HG03457 (cell line): ENCODE results near the gene PDLIM3.
A peak's percentile ranks its signal among the peaks of the same experiment; 100 is the strongest.
"Not testable (repeated sequence)": the region's sequence is repeated elsewhere in the genome, so short reads cannot be mapped to it uniquely, and the experiment has no call there.

Experiments
- ATAC-seq: cut with Tn5 transposase; IDR thresholded peaks from one replicate; pipeline ENCODE4 v1.9.1; 2021; ENCODE audit warnings: moderate number of reproducible peaks; ENCODE audit not compliant: unreplicated experiment

The PDLIM3 gene

GRCh38 chr4:185522451-185522850, 12.9 kb downstream of the PDLIM3 start:
- no peak for ATAC-seq

- no peak for ATAC-seq
These were observed 15.2 kb downstream of the PDLIM3 start for GRCh38 chr4:185520119-185520518.

- ATAC-seq = no peak
These were observed 16.8 kb downstream of the PDLIM3 start for GRCh38 chr4:185518494-185518893.

GRCh38 chr4:185518069-185518468, 17.2 kb downstream of the PDLIM3 start:
- no peak for ATAC-seq

GRCh38 chr4:185515248-185515647, 20.1 kb downstream of the PDLIM3 start:
- ATAC-seq = no peak

GRCh38 chr4:185514182-185514697, 21.1 kb downstream of the PDLIM3 start:
- ATAC-seq = no peak

- ATAC-seq = no peak
These were observed 21.7 kb downstream of the PDLIM3 start for GRCh38 chr4:185513489-185514181.

- ATAC-seq = no peak
These were observed 22.8 kb downstream of the PDLIM3 start for GRCh38 chr4:185512516-185512915.

GRCh38 chr4:185511243-185511642, 24.1 kb downstream of the PDLIM3 start:
- ATAC-seq = not testable (repeated sequence)

GRCh38 chr4:185510806-185511205, 24.5 kb downstream of the PDLIM3 start:
- no peak for ATAC-seq

- no peak for ATAC-seq
These were observed 27.1 kb downstream of the PDLIM3 start for GRCh38 chr4:185508181-185508580.

GRCh38 chr4:185506422-185506821, 28.9 kb downstream of the PDLIM3 start:
- ATAC-seq = no peak

- ATAC-seq = no peak
These were observed 30.9 kb downstream of the PDLIM3 start for GRCh38 chr4:185504098-185505047.

GRCh38 chr4:185502386-185502785, 32.9 kb downstream of the PDLIM3 start:
- no peak for ATAC-seq

GRCh38 chr4:185500576-185500975, 34.7 kb downstream of the PDLIM3 start:
- ATAC-seq = no peak

GRCh38 chr4:185500035-185500434, 35.3 kb downstream of the PDLIM3 start:
- ATAC-seq = no peak

- ATAC-seq = no peak
These were observed 46.7 kb downstream of the PDLIM3 start for GRCh38 chr4:185488650-185489049.

- ATAC-seq = no peak
These were observed 53.9 kb downstream of the PDLIM3 start for GRCh38 chr4:185481401-185481800.

GRCh38 chr4:185480016-185480732, 55.1 kb downstream of the PDLIM3 start:
- no peak for ATAC-seq

GRCh38 chr4:185479507-185479971, 55.8 kb downstream of the PDLIM3 start:
- ATAC-seq = peak; percentile 79

GRCh38 chr4:185473247-185473646, 62.1 kb downstream of the PDLIM3 start:
- ATAC-seq = no peak
